ENCODE results near the gene TBCK.

The TBCK gene

GRCh38 chr4:106315476-106315967 is 487 bp downstream of the TBCK start:
- peak; percentile 28 to 69 (median 66) for DNase-seq
- Histone ChIP-seq H3K27me3 (replicated peaks in 2 of 5; ENCODE audit: control insufficient read depth in 4 of 5, insufficient read depth in 5 of 5, low read length in 4 of 5) (no peaks in the 10 kb centered on the region), H3K4me1 (ENCODE audit: control extremely low read depth in 1 of 4, control insufficient read depth in 4 of 4, insufficient read depth in 4 of 4, low read length in 3 of 4) (peaks cover 17 to 33% (median 19%) of the 10 kb centered on the region in 4 experiments), H3K36me3 (ENCODE audit: control insufficient read depth in 4 of 4, insufficient read depth in 4 of 4, low read length in 3 of 4) (peaks cover 0 to 3% (median under 1%) of the 10 kb centered on the region in 4 experiments), H3K9me3 (ENCODE audit: control extremely low read depth in 1 of 5, control insufficient read depth in 4 of 5, insufficient read depth in 2 of 5, low read depth in 1 of 5, low read length in 4 of 5) (no peaks in the 10 kb centered on the region), H3K4me3 (ENCODE audit: control insufficient read depth in 1 of 7, extremely low read depth in 1 of 7, insufficient read depth in 4 of 7, low read depth in 2 of 7, low read length in 6 of 7) (peak overlapping the region; percentile 89 to 100 (median 98)), H3K27ac (ENCODE audit: insufficient read depth in 1 of 2, low read depth in 1 of 2, low read length in 2 of 2, poor library complexity in 1 of 2, severe bottlenecking in 2 of 2) (peak overlapping the region; percentile 100)
- POLR2A ChIA-PET = interaction anchor here (0.9 to 1.1 kb wide), 3 partner anchors 12 to 30 kb away, joined by 3 read pairs; no protein-coding TSS in a partner anchor
- CTCF ChIA-PET = interaction anchor here (1.6 kb wide), 1 partner anchor 12 kb away, joined by 4 read pairs; no protein-coding TSS in a partner anchor
- 0% methylated on average over 12 of the region's 13 CpGs for WGBS (ENCODE audit: insufficient coverage)

- H3K9me3 ChIP-seq (ENCODE audit: control extremely low read depth in 1 of 5, control insufficient read depth in 4 of 5, insufficient read depth in 2 of 5, low read depth in 1 of 5, low read length in 4 of 5) = no peaks in the 10 kb centered on the region
- no CpG with 5 or more reads among the region's 6 CpGs for WGBS (ENCODE audit: insufficient coverage)
- CTCF ChIA-PET = interaction anchor here (1.6 kb wide), 1 partner anchor 12 kb away, joined by 4 read pairs; no protein-coding TSS in a partner anchor
- no peaks in the 10 kb centered on the region for H3K36me3 ChIP-seq (ENCODE audit: control insufficient read depth in 4 of 4, insufficient read depth in 4 of 4, low read length in 3 of 4)
- H3K4me1 ChIP-seq (ENCODE audit: control extremely low read depth in 1 of 4, control insufficient read depth in 4 of 4, insufficient read depth in 4 of 4, low read length in 3 of 4) = peaks cover 17 to 33% (median 19%) of the 10 kb centered on the region in 4 experiments
- H3K4me3 ChIP-seq (ENCODE audit: control insufficient read depth in 1 of 7, extremely low read depth in 1 of 7, insufficient read depth in 4 of 7, low read depth in 2 of 7, low read length in 6 of 7) = peak overlapping the region in 6 of 7 experiments; percentile 95 to 100 (median 98)
- peak overlapping the region; percentile 100 for H3K27ac ChIP-seq (ENCODE audit: insufficient read depth in 1 of 2, low read depth in 1 of 2, low read length in 2 of 2, poor library complexity in 1 of 2, severe bottlenecking in 2 of 2)
- no peaks in the 10 kb centered on the region for H3K27me3 ChIP-seq (replicated peaks in 2 of 5; ENCODE audit: control insufficient read depth in 4 of 5, insufficient read depth in 5 of 5, low read length in 4 of 5)
- peak in 2 of 3 donors; percentile 5 to 24 for DNase-seq
- POLR2A ChIA-PET = interaction anchor here (0.6 to 0.9 kb wide), 2 partner anchors 11 to 13 kb away, joined by 3 read pairs; no protein-coding TSS in a partner anchor
Observed at GRCh38 chr4:106314960-106315359, 1.0 kb downstream of the TBCK start.

- H3K9me3 ChIP-seq (ENCODE audit: control extremely low read depth in 1 of 5, control insufficient read depth in 4 of 5, insufficient read depth in 2 of 5, low read depth in 1 of 5, low read length in 4 of 5) = no peaks in the 10 kb centered on the region
- no CpG with 5 or more reads among the region's 3 CpGs for WGBS (ENCODE audit: insufficient coverage)
- CTCF ChIA-PET = interaction anchor here (1.1 to 1.4 kb wide), 2 partner anchors 8 to 58 kb away, joined by 3 to 12 read pairs; no protein-coding TSS in a partner anchor
- no peak overlapping the region for H3K27ac ChIP-seq (ENCODE audit: insufficient read depth in 1 of 2, low read depth in 1 of 2, low read length in 2 of 2, poor library complexity in 1 of 2, severe bottlenecking in 2 of 2)
- H3K36me3 ChIP-seq (ENCODE audit: control insufficient read depth in 4 of 4, insufficient read depth in 4 of 4, low read length in 3 of 4) = peaks cover 0 to 7% (median 3%) of the 10 kb centered on the region in 4 experiments
- H3K4me3 ChIP-seq (ENCODE audit: control insufficient read depth in 1 of 7, extremely low read depth in 1 of 7, insufficient read depth in 4 of 7, low read depth in 2 of 7, low read length in 6 of 7) = no peak overlapping the region
- POLR2A ChIA-PET = no interaction called here
- no peak for DNase-seq
- peaks cover 16 to 28% (median 18%) of the 10 kb centered on the region in 4 experiments for H3K4me1 ChIP-seq (ENCODE audit: control extremely low read depth in 1 of 4, control insufficient read depth in 4 of 4, insufficient read depth in 4 of 4, low read length in 3 of 4)
- H3K27me3 ChIP-seq (replicated peaks in 2 of 5; ENCODE audit: control insufficient read depth in 4 of 5, insufficient read depth in 5 of 5, low read length in 4 of 5) = no peaks in the 10 kb centered on the region
Observed at GRCh38 chr4:106312997-106313522, 2.9 kb downstream of the TBCK start.

- H3K27ac ChIP-seq (ENCODE audit: insufficient read depth in 1 of 2, low read depth in 1 of 2, low read length in 2 of 2, poor library complexity in 1 of 2, severe bottlenecking in 2 of 2) = no peak overlapping the region
- H3K4me1 ChIP-seq (ENCODE audit: control extremely low read depth in 1 of 4, control insufficient read depth in 4 of 4, insufficient read depth in 4 of 4, low read length in 3 of 4) = peaks cover 9 to 21% (median 12%) of the 10 kb centered on the region in 4 experiments
- DNase-seq = no peak
- ChIA-PET CTCF (no interaction called here), POLR2A (no interaction called here)
- no peak overlapping the region for H3K4me3 ChIP-seq (ENCODE audit: control insufficient read depth in 1 of 7, extremely low read depth in 1 of 7, insufficient read depth in 4 of 7, low read depth in 2 of 7, low read length in 6 of 7)
- no CpG with 5 or more reads among the region's 1 CpG for WGBS (ENCODE audit: insufficient coverage)
- no peaks in the 10 kb centered on the region for H3K9me3 ChIP-seq (ENCODE audit: control extremely low read depth in 1 of 5, control insufficient read depth in 4 of 5, insufficient read depth in 2 of 5, low read depth in 1 of 5, low read length in 4 of 5)
- H3K36me3 ChIP-seq (ENCODE audit: control insufficient read depth in 4 of 4, insufficient read depth in 4 of 4, low read length in 3 of 4) = peaks cover 0 to 7% (median 3%) of the 10 kb centered on the region in 4 experiments
- H3K27me3 ChIP-seq (replicated peaks in 2 of 5; ENCODE audit: control insufficient read depth in 4 of 5, insufficient read depth in 5 of 5, low read length in 4 of 5) = no peaks in the 10 kb centered on the region
Observed at GRCh38 chr4:106312377-106312776, 3.6 kb downstream of the TBCK start.

GRCh38 chr4:106306561-106306960 is 9.4 kb downstream of the TBCK start:
- Histone ChIP-seq H3K27me3 (replicated peaks in 2 of 5; ENCODE audit: control insufficient read depth in 4 of 5, insufficient read depth in 5 of 5, low read length in 4 of 5) (no peaks in the 10 kb centered on the region), H3K9me3 (ENCODE audit: control extremely low read depth in 1 of 5, control insufficient read depth in 4 of 5, insufficient read depth in 2 of 5, low read depth in 1 of 5, low read length in 4 of 5) (no peaks in the 10 kb centered on the region), H3K4me1 (ENCODE audit: control extremely low read depth in 1 of 4, control insufficient read depth in 4 of 4, insufficient read depth in 4 of 4, low read length in 3 of 4) (no peaks in the 10 kb centered on the region), H3K27ac (ENCODE audit: insufficient read depth in 1 of 2, low read depth in 1 of 2, low read length in 2 of 2, poor library complexity in 1 of 2, severe bottlenecking in 2 of 2) (no peak overlapping the region), H3K4me3 (ENCODE audit: control insufficient read depth in 1 of 7, extremely low read depth in 1 of 7, insufficient read depth in 4 of 7, low read depth in 2 of 7, low read length in 6 of 7) (no peak overlapping the region), H3K36me3 (ENCODE audit: control insufficient read depth in 4 of 4, insufficient read depth in 4 of 4, low read length in 3 of 4) (peaks cover 4 to 18% (median 5%) of the 10 kb centered on the region in 4 experiments)
- no peak for DNase-seq
- CTCF ChIA-PET = no interaction called here
- POLR2A ChIA-PET = no interaction called here

GRCh38 chr4:106305435-106306055 is 10.5 kb downstream of the TBCK start:
- no peak overlapping the region for H3K27ac ChIP-seq (ENCODE audit: insufficient read depth in 1 of 2, low read depth in 1 of 2, low read length in 2 of 2, poor library complexity in 1 of 2, severe bottlenecking in 2 of 2)
- peaks cover 4 to 19% (median 6%) of the 10 kb centered on the region in 4 experiments for H3K36me3 ChIP-seq (ENCODE audit: control insufficient read depth in 4 of 4, insufficient read depth in 4 of 4, low read length in 3 of 4)
- H3K9me3 ChIP-seq (ENCODE audit: control extremely low read depth in 1 of 5, control insufficient read depth in 4 of 5, insufficient read depth in 2 of 5, low read depth in 1 of 5, low read length in 4 of 5) = no peaks in the 10 kb centered on the region
- WGBS (ENCODE audit: insufficient coverage) = 92% methylated on average over 4 of the region's 4 CpGs
- H3K4me1 ChIP-seq (ENCODE audit: control extremely low read depth in 1 of 4, control insufficient read depth in 4 of 4, insufficient read depth in 4 of 4, low read length in 3 of 4) = no peaks in the 10 kb centered on the region
- H3K27me3 ChIP-seq (replicated peaks in 2 of 5; ENCODE audit: control insufficient read depth in 4 of 5, insufficient read depth in 5 of 5, low read length in 4 of 5) = no peaks in the 10 kb centered on the region
- POLR2A ChIA-PET = no interaction called here
- H3K4me3 ChIP-seq (ENCODE audit: control insufficient read depth in 1 of 7, extremely low read depth in 1 of 7, insufficient read depth in 4 of 7, low read depth in 2 of 7, low read length in 6 of 7) = no peak overlapping the region
- CTCF ChIA-PET = interaction anchor here (1.7 kb wide), 1 partner anchor 8 kb away, joined by 12 read pairs; no protein-coding TSS in a partner anchor
- DNase-seq = no peak

- Histone ChIP-seq H3K4me1 (ENCODE audit: control extremely low read depth in 1 of 4, control insufficient read depth in 4 of 4, insufficient read depth in 4 of 4, low read length in 3 of 4) (no peaks in the 10 kb centered on the region), H3K9me3 (ENCODE audit: control extremely low read depth in 1 of 5, control insufficient read depth in 4 of 5, insufficient read depth in 2 of 5, low read depth in 1 of 5, low read length in 4 of 5) (peaks cover 0 to 2% (median 0%) of the 10 kb centered on the region in 5 experiments), H3K27me3 (replicated peaks in 2 of 5; ENCODE audit: control insufficient read depth in 4 of 5, insufficient read depth in 5 of 5, low read length in 4 of 5) (no peaks in the 10 kb centered on the region), H3K27ac (ENCODE audit: insufficient read depth in 1 of 2, low read depth in 1 of 2, low read length in 2 of 2, poor library complexity in 1 of 2, severe bottlenecking in 2 of 2) (no peak overlapping the region), H3K4me3 (ENCODE audit: control insufficient read depth in 1 of 7, extremely low read depth in 1 of 7, insufficient read depth in 4 of 7, low read depth in 2 of 7, low read length in 6 of 7) (no peak overlapping the region), H3K36me3 (ENCODE audit: control insufficient read depth in 4 of 4, insufficient read depth in 4 of 4, low read length in 3 of 4) (peaks cover 6 to 27% (median 9%) of the 10 kb centered on the region in 4 experiments)
- ChIA-PET POLR2A (no interaction called here), CTCF (interaction anchor here (1.5 to 1.7 kb wide), 2 partner anchors 9 to 14 kb away, joined by 4 to 12 read pairs; no protein-coding TSS in a partner anchor)
- no peak for DNase-seq
Observed at GRCh38 chr4:106304632-106305031, 11.4 kb downstream of the TBCK start.

All from common myeloid progenitor, CD34-positive (primary cell).